K562 (cell line): Measurements from ENCODE around the gene MEIS2. TPM values are rescaled to one million over a fixed set of nuclear protein-coding genes. Genes with fewer than 3 reads are reported as not detected.

ENCODE experiments used
- ATAC-seq: fragments of 200-7000 bp; cut with Tn5 transposase; 3 replicates; pipeline ENCODE4 v1.9.1; 2020; ENCODE audit warnings: moderate library complexity
- BruUV-seq: library from RNA; stranded (reverse); fragments of 400-500 nt; replicated peaks from 2 replicates; lab custom pipeline; 2021; lab: Mats Ljungman, UMichigan
- CTCF ChIA-PET: fragments of 300-600 bp; formaldehyde crosslinking; extraction: SDS; loops from one replicate; lab custom pipeline; 2021; ENCODE audit warnings: low intra/inter-chr PET ratio; lab: Yijun Ruan, JAX
- POLR2A ChIA-PET: fragments of 300-600, 350-650 bp; sonication (Branson Sonifier 250); formaldehyde crosslinking; extraction: SDS; loops from one replicate; lab custom pipeline; 2021; ENCODE audit warnings: antibody characterized with exemption, inconsistent platforms; lab: Yijun Ruan, JAX
- DNase-seq, 4 experiments: peaks; one replicate each; pipeline versions ENCODE4 v3.0.0 to v3.0.0-alpha.2; 2011 to 2018; ENCODE audit warnings: low spot score in 3 of 4, mixed read lengths in 3 of 4; ENCODE audit errors: extremely low read depth in 1 of 4
- FAIRE-seq: peaks from 2 replicates; lab custom pipeline; 2011; peaks lifted over from hg19 to GRCh38; lab: Jason Lieb, UNC
- H2AFZ ChIP-seq: 2 replicates; pipeline ENCODE4 v1.6.0; 2011; ENCODE audit warnings: low read depth, low read length, control low read depth, inconsistent platforms
- H3K27ac ChIP-seq: fragments of 200-600 bp; 3 replicates; pipeline ENCODE4 v1.8.0; 2011; ENCODE audit warnings: low read depth, mild to moderate bottlenecking, control low read depth, inconsistent platforms, low read length, moderate library complexity, mixed read lengths; ENCODE audit errors: extremely low read depth
- H3K27me3 ChIP-seq, 2 experiments: fragments of 300-600 bp in 1 of 2; 2 replicates in 1 of 2; 3 replicates in 1 of 2; pipeline versions ENCODE4 v1.6.0 to v1.8.0; 2011; ENCODE audit warnings: inconsistent platforms in 2 of 2, low read length in 2 of 2, mild to moderate bottlenecking in 1 of 2, mixed read lengths in 1 of 2, moderate library complexity in 1 of 2; ENCODE audit not compliant: control insufficient read depth in 2 of 2, insufficient read depth in 2 of 2
- H3K36me3 ChIP-seq: fragments of 300-600 bp; 3 replicates; pipeline ENCODE4 v1.8.0; 2011; ENCODE audit warnings: mild to moderate bottlenecking, low read length, inconsistent platforms; ENCODE audit not compliant: control insufficient read depth, insufficient read depth
- H3K4me1 ChIP-seq, 2 experiments: fragments of 200-600 bp in 1 of 2; replicated peaks in 1 of 2; 2 replicates in 1 of 2; 3 replicates in 1 of 2; pipeline versions ENCODE4 v1.5.1 to v1.8.0; 2011; ENCODE audit warnings: inconsistent platforms in 2 of 2, low read length in 2 of 2, mild to moderate bottlenecking in 1 of 2, mixed read lengths in 1 of 2, moderate library complexity in 1 of 2; ENCODE audit not compliant: control insufficient read depth in 2 of 2, insufficient read depth in 2 of 2
- H3K4me2 ChIP-seq: 2 replicates; pipeline ENCODE4 v1.6.1; 2011; ENCODE audit warnings: low read length, control low read depth, inconsistent platforms, mixed read lengths; ENCODE audit not compliant: insufficient read depth
- H3K4me3 ChIP-seq: fragments of 200-600 bp; sonication (generic), shearing (Covaris generic); 2 replicates; pipeline ENCODE4 v1.5.1; 2016; ENCODE audit warnings: control low read depth, inconsistent platforms
- H3K79me2 ChIP-seq: fragments of 200-600 bp; 3 replicates; pipeline ENCODE4 v1.8.0; 2011; ENCODE audit warnings: low read length, inconsistent platforms; ENCODE audit not compliant: control insufficient read depth, insufficient read depth
- H3K9ac ChIP-seq, 2 experiments: 2 replicates each; pipeline versions ENCODE4 v1.6.0 to v1.6.1; 2011; ENCODE audit warnings: low read depth in 2 of 2, low read length in 2 of 2, control low read depth in 1 of 2, inconsistent platforms in 1 of 2, mild to moderate bottlenecking in 1 of 2, mixed read lengths in 1 of 2; ENCODE audit not compliant: insufficient read depth in 1 of 2
- H3K9me1 ChIP-seq: one replicate; pipeline ENCODE4 v1.6.0; 2011; ENCODE audit warnings: inconsistent platforms, mild to moderate bottlenecking, low read length, moderate library complexity; ENCODE audit not compliant: control insufficient read depth, insufficient read depth
- H3K9me3 ChIP-seq: replicated peaks from 2 replicates; pipeline ENCODE4 v1.5.1; 2011; ENCODE audit warnings: low read depth, low read length, inconsistent platforms; ENCODE audit not compliant: control insufficient read depth, insufficient read depth
- H4K20me1 ChIP-seq: replicated peaks from 2 replicates; pipeline ENCODE4 v1.6.1; 2011; ENCODE audit warnings: low read length, inconsistent platforms, mixed read lengths; ENCODE audit not compliant: control insufficient read depth, insufficient read depth
- ARID1B ChIP-seq: fragments of 450-650 bp; IDR thresholded peaks from 2 replicates; pipeline ENCODE4 v1.6.1; 2016; ENCODE audit warnings: antibody characterized with exemption, mild to moderate bottlenecking, inconsistent platforms
- ARID2 ChIP-seq: fragments of 450-650 bp; IDR thresholded peaks from 2 replicates; pipeline ENCODE4 v1.6.1; 2017; ENCODE audit warnings: antibody characterized with exemption, mild to moderate bottlenecking
- FOXJ2 ChIP-seq: fragments of 200-800 bp; sonication (Bioruptor generic); IDR thresholded peaks from 2 replicates; pipeline ENCODE4 v1.6.1; 2016; ENCODE audit warnings: missing genetic modification characterization, missing compliant biosample characterization
- HDAC2 ChIP-seq: fragments of 450-650 bp; IDR thresholded peaks from 2 replicates; pipeline ENCODE4 v1.6.1; 2016; ENCODE audit warnings: mild to moderate bottlenecking
- NCOA4 ChIP-seq: fragments of 450-650 bp; IDR thresholded peaks from 2 replicates; pipeline ENCODE4 v1.6.1; 2018; ENCODE audit warnings: mild to moderate bottlenecking; ENCODE audit not compliant: partially characterized antibody
- NFIC ChIP-seq: fragments of 450-650 bp; IDR thresholded peaks from 2 replicates; pipeline ENCODE4 v1.6.1; 2017; ENCODE audit warnings: mild to moderate bottlenecking, inconsistent platforms
- NFRKB ChIP-seq: fragments of 450-650 bp; IDR thresholded peaks from 2 replicates; pipeline ENCODE4 v1.6.1; 2016; ENCODE audit warnings: low read depth
- SLC30A9 ChIP-seq: fragments of 250-450 bp; sonication (Bioruptor Pico); IDR thresholded peaks from 2 replicates; pipeline ENCODE4 v1.8.0; 2022; ENCODE audit warnings: mild to moderate bottlenecking, moderate library complexity
- ZNF384 ChIP-seq: IDR thresholded peaks from 2 replicates; pipeline ENCODE4 v1.6.1; 2012; ENCODE audit warnings: low read depth, low read length, improper control_type of control experiment
- WGBS: fragments of 100-300 bp; shearing (Covaris generic); methylation state at CpG from one replicate; pipeline ENCODE4 v1.1.6; 2016; ENCODE audit warnings: low coverage, mixed read lengths; ENCODE audit not compliant: insufficient coverage; ENCODE audit errors: missing lambda C conversion rate; 5-methylcytosine and 5-hydroxymethylcytosine counted together
- in situ Hi-C: fragments of 300-500 bp; cut with MboI; formaldehyde crosslinking; loops from 4 replicates; pipeline ENCODE4 v1.15.0; 2018; ENCODE audit warnings: inconsistent platforms, mixed read lengths
- intact Hi-C: fragments of 100-400 bp; cut with micrococcal nuclease; formaldehyde crosslinking; loops from 2 replicates; pipeline ENCODE4 v1.14.2; 2022
- polyA plus RNA-seq, 8 experiments: library from polyadenylated mRNA; depleted of rRNA in 4 of 8; stranded (reverse) in 5 of 8; unstranded in 3 of 8; fragments of >200 nt; fragmentation: Nextera tagmentation in 2 of 8; fragmentation: Illumina TruSeq in 1 of 8; extraction: Ambion mirVana in 2 of 8; extraction: Trizol in 1 of 8; gene quantifications; 2 replicates each; pipeline versions ENCODE4 v1.2.1 to v1.2.3, GENCODE V29; 2011 to 2014; ENCODE audit warnings: inconsistent platforms in 1 of 8, missing spikeins in 1 of 8
- total RNA-seq, 7 experiments: library from RNA; depleted of rRNA in 6 of 7; stranded (reverse); fragments of >200 nt in 6 of 7; fragmentation: Illumina TruSeq in 2 of 7; extraction: Trizol in 2 of 7; gene quantifications; 2 replicates each; pipeline versions ENCODE4 v1.2.1 to v1.2.3, GENCODE V29; 2011 to 2021; ENCODE audit warnings: low replicate concordance in 1 of 7

MEIS2 gene
- total and polyA plus RNA-seq, 9 of the 15 experiments (the other 6 are each of a cell fraction or from before 2014, with no cell fraction given) = 7.5 to 64.2 (median 22.3) TPM

DNA sequence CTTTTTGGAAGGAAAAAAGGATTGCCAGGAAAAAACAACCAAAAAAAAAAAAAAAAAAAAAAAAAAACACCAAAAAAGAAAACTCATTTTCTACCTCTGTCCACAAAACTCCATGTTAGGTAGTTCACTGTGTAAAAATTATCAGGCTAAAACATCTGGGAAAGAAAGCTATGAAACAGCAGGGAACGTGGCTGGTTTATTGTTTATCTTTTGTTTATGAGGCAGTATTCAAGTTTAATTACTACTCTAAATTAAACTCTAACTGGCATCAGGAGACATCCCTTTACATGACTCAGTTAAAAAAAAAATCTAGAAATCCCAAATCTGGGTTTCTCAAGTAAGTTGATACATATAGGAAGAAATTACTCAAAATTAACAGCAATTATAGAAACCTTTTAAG, 21.8 kb downstream of the MEIS2 start:
- Histone ChIP-seq H3K79me2 (no peaks in the 10 kb centered on the region), H4K20me1 (no peaks in the 10 kb centered on the region), H3K4me3 (no peak overlapping the region), H3K36me3 (peaks cover 81% of the 10 kb centered on the region), H3K27me3 (no peaks in the 10 kb centered on the region), H3K9me1 (no peaks in the 10 kb centered on the region), H3K9ac (no peak overlapping the region), H3K4me2 (no peak overlapping the region), H3K27ac (no peak overlapping the region), H3K9me3 (no peaks in the 10 kb centered on the region), H2AFZ (no peak overlapping the region), H3K4me1 (peaks cover 0 to 3% of the 10 kb centered on the region in 2 experiments; a peak in 1 of 5 replicates)
- intact Hi-C loops = no loop called here
- CTCF ChIA-PET = no interaction called here
- FAIRE-seq (no peak), DNase-seq (peak in 2 of 4 experiments; percentile 15 to 17), ATAC-seq (no peak)
- POLR2A ChIA-PET = interaction anchor here (1.1 to 1.5 kb wide), 2 partner anchors 10 to 23 kb away, joined by 3 read pairs; no protein-coding TSS in a partner anchor
- BruUV-seq = no TSS peak
- WGBS = 15% methylated on average over 1 of the region's 1 CpG
- TF ChIP-seq ZNF384 = peak; percentile 17; the same call in 1 of the 2 replicates
- TF ChIP-seq FOXJ2 (tag) = 0 out of 2 replicates have a peak, but pooled peaks have one; percentile 21
- peak; percentile 37; the same call in 1 of the 2 replicates for TF ChIP-seq ARID1B
- no peak for TF ChIP-seq HDAC2
- in situ Hi-C loops = no loop called here

DNA sequence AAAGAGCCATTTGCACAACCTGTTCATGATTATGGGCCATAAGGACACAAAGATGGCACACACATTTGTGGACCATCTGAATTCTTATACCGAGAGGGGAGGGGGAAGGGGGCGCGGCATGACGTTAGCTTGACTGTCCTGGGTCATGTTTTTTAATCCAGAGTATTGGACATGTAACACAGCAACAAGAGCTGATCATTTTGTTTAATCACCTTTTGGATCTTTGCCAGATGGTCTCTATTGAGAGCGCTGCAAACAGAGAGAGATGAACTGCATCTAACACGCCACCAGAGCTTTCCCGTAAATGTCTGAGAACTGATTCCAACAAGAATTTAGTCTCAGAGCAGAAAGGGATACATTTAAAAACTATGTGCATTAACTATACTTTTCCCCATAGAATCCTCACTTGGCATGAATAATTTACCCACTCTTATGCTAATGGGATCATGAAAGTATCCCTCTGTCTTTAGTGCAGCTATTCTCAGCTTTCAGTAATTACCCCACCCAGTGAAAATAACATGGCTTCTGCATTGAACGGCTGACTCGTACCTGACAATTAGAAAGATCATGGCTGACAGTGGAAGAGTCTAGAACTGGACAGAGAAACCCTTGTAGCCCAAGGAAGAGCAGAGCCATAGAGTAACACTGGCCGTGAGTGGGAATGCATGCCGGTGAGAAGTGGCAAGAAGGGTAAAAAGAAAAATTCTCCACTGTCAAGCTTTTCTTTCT, 22.6 kb downstream of the MEIS2 start:
- H3K36me3 ChIP-seq = peaks cover 73% of the 10 kb centered on the region

More for the DNA sequence above, 22.6 kb downstream of the MEIS2 start:
- H4K20me1 ChIP-seq = no peaks in the 10 kb centered on the region
- TF ChIP-seq SLC30A9 (no peak), NCOA4 (no peak), ARID2 (no peak), NFRKB (no peak), NFIC (peak; percentile 40)
- in situ Hi-C loops (no loop called here), intact Hi-C loops (no loop called here)
- 90% methylated on average over 10 of the region's 11 CpGs for WGBS
- H3K4me2 ChIP-seq = no peak overlapping the region
- no peak overlapping the region for H3K27ac ChIP-seq
- no peak overlapping the region for H3K9ac ChIP-seq
- DNase-seq = no peak
- peaks cover 0 to 3% of the 10 kb centered on the region in 2 experiments; a peak in 1 of 5 replicates for H3K4me1 ChIP-seq
- no peaks in the 10 kb centered on the region for H3K9me1 ChIP-seq
- ChIA-PET CTCF (interaction anchor here (0.6 kb wide), 1 partner anchor 721 kb away, joined by 3 read pairs; no protein-coding TSS in a partner anchor), POLR2A (interaction anchor here (1.2 kb wide), 1 partner anchor 15 kb away, joined by 3 read pairs; no protein-coding TSS in a partner anchor)
- no peak overlapping the region for H2AFZ ChIP-seq
- no peaks in the 10 kb centered on the region for H3K27me3 ChIP-seq
- no peaks in the 10 kb centered on the region for H3K9me3 ChIP-seq
- BruUV-seq = no TSS peak
- no peak for FAIRE-seq
- no peak overlapping the region for H3K4me3 ChIP-seq
- ATAC-seq = peak; percentile 54
- no peaks in the 10 kb centered on the region for H3K79me2 ChIP-seq
